LNCaP clone FGC (cell line): ENCODE measurements around the gene POP5.

Experiments
- DNase-seq: peaks from one replicate; pipeline ENCODE4 v3.0.0-alpha.2; 2011; ENCODE audit warnings: low read depth
- H3K4me3 ChIP-seq: 2 replicates; pipeline ENCODE4 v1.5.1; 2011; ENCODE audit warnings: mild to moderate bottlenecking, low read depth, low read length, control low read depth
- CTCF ChIP-seq: IDR thresholded peaks from 2 replicates; pipeline ENCODE4 v1.5.1; 2012; ENCODE audit warnings: mild to moderate bottlenecking; ENCODE audit not compliant: control insufficient read depth, insufficient read depth; ENCODE audit errors: extremely low read depth

The POP5 gene

GRCh38 chr12:120542166-120542565 lies 39.0 kb downstream of the POP5 start:
- no peak for DNase-seq
- no peak for TF ChIP-seq CTCF
- H3K4me3 ChIP-seq: no peak overlapping the region

- TF ChIP-seq CTCF: no peak
- DNase-seq: no peak
- H3K4me3 ChIP-seq: no peak overlapping the region
Observed at GRCh38 chr12:120540445-120540844, 40.8 kb downstream of the POP5 start.

- DNase-seq: no peak
- no peak overlapping the region; the same call in 1 of the 2 replicates for H3K4me3 ChIP-seq
- TF ChIP-seq CTCF: no peak
Observed at GRCh38 chr12:120539303-120539702, 41.9 kb downstream of the POP5 start.

- peak overlapping the region; percentile 75 for H3K4me3 ChIP-seq
- DNase-seq: peak; percentile 73
- TF ChIP-seq CTCF: no peak
Observed at GRCh38 chr12:120538281-120539156, 42.7 kb downstream of the POP5 start.

- no peak for TF ChIP-seq CTCF
- peak overlapping the region; percentile 75 for H3K4me3 ChIP-seq
- DNase-seq: no peak
Observed at GRCh38 chr12:120537856-120538220, 43.4 kb downstream of the POP5 start.

- peak overlapping the region; percentile 75 for H3K4me3 ChIP-seq
- no peak for TF ChIP-seq CTCF
- DNase-seq: no peak
Observed at GRCh38 chr12:120536064-120536791, 45.0 kb downstream of the POP5 start.
